Activated CD4-positive, alpha-beta memory T cell treated with anti-CD3 and anti-CD28 coated beads, Interleukin-2, amount 10 ng/mL, durations not matched to agents 7 days and 5 days (primary cell): Measurements from ENCODE around the gene ETS1. TPM values are rescaled to one million over a fixed set of nuclear protein-coding genes. Genes with fewer than 3 reads are reported as not detected.

ENCODE experiments used
- CTCF ChIA-PET: fragments of 350-600 bp; sonication (Branson Sonifier 250); formaldehyde crosslinking; loops from one replicate; lab custom pipeline; 2021; ENCODE audit warnings: antibody characterized with exemption, inconsistent platforms; lab: Charles Lee
- POLR2A ChIA-PET: fragments of 350-600 bp; sonication (Branson Sonifier 250); formaldehyde crosslinking; loops from one replicate; lab custom pipeline; 2021; ENCODE audit warnings: antibody characterized with exemption; lab: Charles Lee
- DNase-seq: peaks from one replicate; pipeline ENCODE4 v3.0.0-alpha.2; 2020
- H3K27ac Mint-ChIP-seq: one replicate; pipeline ENCODE4 v1.8.0; 2021; ENCODE audit warnings: mild to moderate bottlenecking, mixed read lengths
- H3K27me3 Mint-ChIP-seq: one replicate; pipeline ENCODE4 v1.8.0; 2021; ENCODE audit warnings: mixed read lengths
- H3K36me3 Mint-ChIP-seq: one replicate; pipeline ENCODE4 v1.8.0; 2021; ENCODE audit warnings: low read depth, mixed read lengths
- H3K4me1 Mint-ChIP-seq: one replicate; pipeline ENCODE4 v1.8.0; 2021; ENCODE audit warnings: mixed read lengths
- H3K4me3 Mint-ChIP-seq: one replicate; pipeline ENCODE4 v1.8.0; 2021; ENCODE audit warnings: mild to moderate bottlenecking, mixed read lengths
- H3K9me3 Mint-ChIP-seq: one replicate; pipeline ENCODE4 v1.8.0; 2021; ENCODE audit warnings: mixed read lengths
- total RNA-seq, 2 experiments: library from RNA; stranded (reverse); gene quantifications; one replicate each; pipeline ENCODE4 v1.2.3, GENCODE V29; 2021

Gene ETS1
- total RNA-seq, 2 experiments from 2014 or later, result 572 to 584 TPM

- no peak for DNase-seq
- Mint-ChIP-seq H3K4me1 (peaks cover 99% of the 10 kb centered on the region), H3K9me3 (no peaks in the 10 kb centered on the region), H3K27ac (peak overlapping the region; percentile 80), H3K4me3 (peak overlapping the region; percentile 60), H3K36me3 (peaks cover 98% of the 10 kb centered on the region), H3K27me3 (no peaks in the 10 kb centered on the region)
- ChIA-PET CTCF (interaction anchor here (0.8 to 6.5 kb wide), 14 partner anchors 9 to 305 kb away, joined by 3 to 51 read pairs (median 4); no protein-coding TSS in a partner anchor), POLR2A (interaction anchor here (0.7 to 21.4 kb wide), 20 partner anchors 10 to 218 kb away, joined by 3 to 884 read pairs (median 5); no protein-coding TSS in a partner anchor)
These were observed 110.1 kb downstream of the ETS1 start for GRCh38 chr11:128477278-128477677.

- H3K9me3 Mint-ChIP-seq, result no peaks in the 10 kb centered on the region
- CTCF ChIA-PET, result interaction anchor here (0.8 to 6.5 kb wide), 14 partner anchors 9 to 304 kb away, joined by 3 to 51 read pairs (median 4); no protein-coding TSS in a partner anchor
- peak overlapping the region; percentile 80 for H3K27ac Mint-ChIP-seq
- H3K4me1 Mint-ChIP-seq, result peaks cover 99% of the 10 kb centered on the region
- POLR2A ChIA-PET, result interaction anchor here (0.7 to 21.4 kb wide), 20 partner anchors 10 to 218 kb away, joined by 3 to 884 read pairs (median 5); no protein-coding TSS in a partner anchor
- H3K36me3 Mint-ChIP-seq, result peaks cover 98% of the 10 kb centered on the region
- peak; percentile 86 for DNase-seq
- H3K4me3 Mint-ChIP-seq, result peak overlapping the region; percentile 60
- no peaks in the 10 kb centered on the region for H3K27me3 Mint-ChIP-seq
These were observed 110.6 kb downstream of the ETS1 start for GRCh38 chr11:128476729-128477128.

GRCh38 chr11:128476049-128476448 lies 111.3 kb downstream of the ETS1 start:
- DNase-seq, result no peak
- ChIA-PET CTCF (interaction anchor here (0.5 to 6.5 kb wide), 16 partner anchors 8 to 304 kb away, joined by 3 to 51 read pairs (median 4); no protein-coding TSS in a partner anchor), POLR2A (interaction anchor here (0.9 to 21.4 kb wide), 16 partner anchors 10 to 219 kb away, joined by 3 to 884 read pairs (median 7); no protein-coding TSS in a partner anchor)
- Mint-ChIP-seq H3K4me3 (peak overlapping the region; percentile 60), H3K27me3 (no peaks in the 10 kb centered on the region), H3K36me3 (peaks cover 98% of the 10 kb centered on the region), H3K27ac (peak overlapping the region; percentile 80), H3K4me1 (peaks cover 99% of the 10 kb centered on the region), H3K9me3 (no peaks in the 10 kb centered on the region)

GRCh38 chr11:128474036-128474874 lies 113.1 kb downstream of the ETS1 start:
- Mint-ChIP-seq H3K36me3 (peaks cover 97% of the 10 kb centered on the region), H3K9me3 (no peaks in the 10 kb centered on the region), H3K27me3 (no peaks in the 10 kb centered on the region), H3K4me3 (peak overlapping the region; percentile 55), H3K4me1 (peaks cover 98% of the 10 kb centered on the region), H3K27ac (peak overlapping the region; percentile 80)
- ChIA-PET POLR2A (interaction anchor here (1.1 to 21.4 kb wide), 19 partner anchors 9 to 435 kb away, joined by 3 to 884 read pairs (median 10); no protein-coding TSS in a partner anchor), CTCF (interaction anchor here (0.6 to 6.5 kb wide), 9 partner anchors 10 to 302 kb away, joined by 3 to 51 read pairs (median 4); no protein-coding TSS in a partner anchor)
- DNase-seq, result no peak

- H3K36me3 Mint-ChIP-seq, result peaks cover 97% of the 10 kb centered on the region
- H3K27ac Mint-ChIP-seq, result peak overlapping the region; percentile 80
- peaks cover 98% of the 10 kb centered on the region for H3K4me1 Mint-ChIP-seq
- CTCF ChIA-PET, result interaction anchor here (0.7 to 6.5 kb wide), 9 partner anchors 10 to 183 kb away, joined by 3 to 51 read pairs (median 10); no protein-coding TSS in a partner anchor
- no peaks in the 10 kb centered on the region for H3K9me3 Mint-ChIP-seq
- no peak for DNase-seq
- POLR2A ChIA-PET, result interaction anchor here (0.6 to 21.4 kb wide), 15 partner anchors 8 to 244 kb away, joined by 3 to 884 read pairs (median 17); no protein-coding TSS in a partner anchor
- peak overlapping the region; percentile 55 for H3K4me3 Mint-ChIP-seq
- no peaks in the 10 kb centered on the region for H3K27me3 Mint-ChIP-seq
These were observed 113.7 kb downstream of the ETS1 start for GRCh38 chr11:128473636-128474035.

GRCh38 chr11:128472128-128473089 lies 114.9 kb downstream of the ETS1 start:
- no peak for DNase-seq
- no peaks in the 10 kb centered on the region for H3K9me3 Mint-ChIP-seq
- H3K36me3 Mint-ChIP-seq, result peaks cover 98% of the 10 kb centered on the region
- peak overlapping the region; percentile 44 for H3K4me3 Mint-ChIP-seq
- ChIA-PET POLR2A (interaction anchor here (0.6 to 21.4 kb wide), 26 partner anchors 7 to 434 kb away, joined by 3 to 884 read pairs (median 6); partner anchors contain the start of gene FLI1), CTCF (interaction anchor here (0.8 to 6.5 kb wide), 14 partner anchors 11 to 358 kb away, joined by 3 to 51 read pairs (median 6); no protein-coding TSS in a partner anchor)
- peaks cover 99% of the 10 kb centered on the region for H3K4me1 Mint-ChIP-seq
- peak overlapping the region; percentile 80 for H3K27ac Mint-ChIP-seq
- H3K27me3 Mint-ChIP-seq, result no peaks in the 10 kb centered on the region

GRCh38 chr11:128471138-128471661 lies 116.2 kb downstream of the ETS1 start:
- Mint-ChIP-seq H3K4me1 (peaks cover 99% of the 10 kb centered on the region), H3K27me3 (no peaks in the 10 kb centered on the region), H3K4me3 (peak overlapping the region; percentile 44), H3K27ac (peak overlapping the region; percentile 80), H3K9me3 (no peaks in the 10 kb centered on the region), H3K36me3 (peaks cover 98% of the 10 kb centered on the region)
- ChIA-PET CTCF (interaction anchor here (1.0 to 6.5 kb wide), 13 partner anchors 13 to 359 kb away, joined by 3 to 51 read pairs (median 7); no protein-coding TSS in a partner anchor), POLR2A (interaction anchor here (0.9 to 21.4 kb wide), 20 partner anchors 11 to 433 kb away, joined by 3 to 884 read pairs (median 8); partner anchors contain the start of gene FLI1)
- DNase-seq, result no peak

GRCh38 chr11:128470081-128470480 lies 117.3 kb downstream of the ETS1 start:
- H3K9me3 Mint-ChIP-seq, result no peaks in the 10 kb centered on the region
- peak overlapping the region; percentile 80 for H3K27ac Mint-ChIP-seq
- H3K36me3 Mint-ChIP-seq, result peaks cover 98% of the 10 kb centered on the region
- no peak for DNase-seq
- peaks cover 99% of the 10 kb centered on the region for H3K4me1 Mint-ChIP-seq
- H3K4me3 Mint-ChIP-seq, result peak overlapping the region; percentile 38
- H3K27me3 Mint-ChIP-seq, result no peaks in the 10 kb centered on the region
- CTCF ChIA-PET, result interaction anchor here (1.1 to 2.9 kb wide), 5 partner anchors 9 to 180 kb away, joined by 3 to 11 read pairs (median 4); no protein-coding TSS in a partner anchor
- POLR2A ChIA-PET, result interaction anchor here (1.0 to 21.4 kb wide), 6 partner anchors 17 to 179 kb away, joined by 3 to 884 read pairs (median 70); no protein-coding TSS in a partner anchor

GRCh38 chr11:128469220-128469619 lies 118.1 kb downstream of the ETS1 start:
- ChIA-PET POLR2A (interaction anchor here (1.2 to 21.4 kb wide), 11 partner anchors 18 to 178 kb away, joined by 3 to 884 read pairs (median 9); no protein-coding TSS in a partner anchor), CTCF (interaction anchor here (0.6 to 2.9 kb wide), 9 partner anchors 9 to 447 kb away, joined by 3 to 11 read pairs (median 3); no protein-coding TSS in a partner anchor)
- Mint-ChIP-seq H3K27me3 (no peaks in the 10 kb centered on the region), H3K9me3 (no peaks in the 10 kb centered on the region), H3K4me1 (peaks cover 99% of the 10 kb centered on the region), H3K36me3 (peaks cover 98% of the 10 kb centered on the region), H3K27ac (peak overlapping the region; percentile 80), H3K4me3 (peak overlapping the region; percentile 38)
- no peak for DNase-seq

GRCh38 chr11:128468111-128468510 lies 119.2 kb downstream of the ETS1 start:
- peak overlapping the region; percentile 80 for H3K27ac Mint-ChIP-seq
- peak overlapping the region; percentile 66 for H3K4me3 Mint-ChIP-seq
- POLR2A ChIA-PET, result interaction anchor here (1.0 to 21.4 kb wide), 17 partner anchors 7 to 230 kb away, joined by 3 to 884 read pairs (median 8); no protein-coding TSS in a partner anchor

GRCh38 chr11:128467610-128468041 lies 119.7 kb downstream of the ETS1 start:
- peak overlapping the region; percentile 66 for H3K4me3 Mint-ChIP-seq
- CTCF ChIA-PET, result interaction anchor here (0.6 to 2.9 kb wide), 9 partner anchors 9 to 295 kb away, joined by 3 to 8 read pairs (median 5); no protein-coding TSS in a partner anchor
- DNase-seq, result no peak

More at GRCh38 chr11:128468111-128468510, 119.2 kb downstream of the ETS1 start:
- DNase-seq, result no peak
- H3K4me1 Mint-ChIP-seq, result peaks cover 99% of the 10 kb centered on the region
- H3K9me3 Mint-ChIP-seq, result no peaks in the 10 kb centered on the region
- peaks cover 98% of the 10 kb centered on the region for H3K36me3 Mint-ChIP-seq
- no peaks in the 10 kb centered on the region for H3K27me3 Mint-ChIP-seq
- CTCF ChIA-PET, result interaction anchor here (0.6 to 2.9 kb wide), 11 partner anchors 9 to 296 kb away, joined by 3 to 8 read pairs (median 4); no protein-coding TSS in a partner anchor

More at GRCh38 chr11:128467610-128468041, 119.7 kb downstream of the ETS1 start:
- peak overlapping the region; percentile 80 for H3K27ac Mint-ChIP-seq
- peaks cover 98% of the 10 kb centered on the region for H3K36me3 Mint-ChIP-seq
- POLR2A ChIA-PET, result interaction anchor here (1.2 to 21.4 kb wide), 14 partner anchors 7 to 231 kb away, joined by 3 to 884 read pairs (median 10); no protein-coding TSS in a partner anchor
- no peaks in the 10 kb centered on the region for H3K27me3 Mint-ChIP-seq
- no peaks in the 10 kb centered on the region for H3K9me3 Mint-ChIP-seq
- H3K4me1 Mint-ChIP-seq, result peaks cover 99% of the 10 kb centered on the region
